Mesothelial cell of epicardium (in vitro differentiated cells): Measurements from ENCODE around the gene BARX2. TPM values are rescaled to one million over a fixed set of nuclear protein-coding genes. Genes with fewer than 3 reads are reported as not detected.

Source experiments
- DNase-seq, 2 experiments: peaks; one replicate each; pipeline ENCODE4 v3.0.0; 2021; ENCODE audit warnings: low spot score in 2 of 2; ENCODE audit not compliant: unreplicated experiment in 2 of 2
- H3K27ac Mint-ChIP-seq: 2 replicates; pipeline ENCODE4 v1.8.0; 2021; ENCODE audit warnings: mixed read lengths
- H3K27me3 Mint-ChIP-seq: 2 replicates; pipeline ENCODE4 v1.8.0; 2021; ENCODE audit warnings: low read depth, mixed read lengths
- H3K36me3 Mint-ChIP-seq: 2 replicates; pipeline ENCODE4 v1.8.0; 2021; ENCODE audit warnings: mixed read lengths
- H3K4me1 Mint-ChIP-seq: 2 replicates; pipeline ENCODE4 v1.8.0; 2021; ENCODE audit warnings: mixed read lengths
- H3K4me3 Mint-ChIP-seq: 2 replicates; pipeline ENCODE4 v1.8.0; 2021; ENCODE audit warnings: mild to moderate bottlenecking, moderate library complexity, mixed read lengths
- H3K9me3 Mint-ChIP-seq: 2 replicates; pipeline ENCODE4 v1.8.0; 2021; ENCODE audit warnings: mixed read lengths
- CTCF ChIP-seq: fragments of 200-600 bp; sonication (generic); IDR thresholded peaks from one replicate; pipeline ENCODE4 v1.5.0; 2021; ENCODE audit warnings: antibody characterized with exemption; ENCODE audit not compliant: unreplicated experiment
- total RNA-seq: library from RNA; stranded (reverse); gene quantifications from 3 replicates; pipeline ENCODE4 v1.2.1, GENCODE V29; 2021

Gene BARX2
- total RNA-seq, 1 donor from 2014 or later, result 69.9 TPM

DNA sequence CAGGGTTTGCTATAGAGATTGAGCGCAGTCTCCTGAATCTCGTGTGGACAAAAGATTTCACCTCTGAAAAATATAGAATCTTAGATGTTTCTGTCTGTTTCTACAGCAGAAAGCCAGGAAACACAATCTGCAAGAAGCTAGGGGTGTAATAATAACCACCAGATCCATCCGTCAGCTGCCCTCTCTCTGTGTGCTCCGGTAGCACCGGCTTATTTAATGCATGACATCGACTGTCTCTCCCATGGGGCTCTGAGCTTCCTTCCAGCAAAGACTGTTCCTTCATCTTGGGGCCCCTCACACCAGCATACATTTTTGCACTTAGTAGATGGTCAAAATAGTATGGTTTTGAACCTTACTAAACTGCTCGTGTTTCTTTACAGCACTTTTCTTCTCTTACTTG is 20.2 kb downstream of the BARX2 start:
- H3K27me3 Mint-ChIP-seq, result no peaks in the 10 kb centered on the region
- H3K27ac Mint-ChIP-seq, result peak overlapping the region; percentile 30
- no peak for DNase-seq
- peaks cover 3% of the 10 kb centered on the region for H3K36me3 Mint-ChIP-seq
- peaks cover 5% of the 10 kb centered on the region for H3K9me3 Mint-ChIP-seq
- H3K4me1 Mint-ChIP-seq, result peaks cover 35% of the 10 kb centered on the region
- H3K4me3 Mint-ChIP-seq, result no peak overlapping the region
- no peak for TF ChIP-seq CTCF

GRCh38 chr11:129396454-129396853 is 20.8 kb downstream of the BARX2 start:
- H3K27ac Mint-ChIP-seq, result no peak overlapping the region
- no peak for DNase-seq

DNA sequence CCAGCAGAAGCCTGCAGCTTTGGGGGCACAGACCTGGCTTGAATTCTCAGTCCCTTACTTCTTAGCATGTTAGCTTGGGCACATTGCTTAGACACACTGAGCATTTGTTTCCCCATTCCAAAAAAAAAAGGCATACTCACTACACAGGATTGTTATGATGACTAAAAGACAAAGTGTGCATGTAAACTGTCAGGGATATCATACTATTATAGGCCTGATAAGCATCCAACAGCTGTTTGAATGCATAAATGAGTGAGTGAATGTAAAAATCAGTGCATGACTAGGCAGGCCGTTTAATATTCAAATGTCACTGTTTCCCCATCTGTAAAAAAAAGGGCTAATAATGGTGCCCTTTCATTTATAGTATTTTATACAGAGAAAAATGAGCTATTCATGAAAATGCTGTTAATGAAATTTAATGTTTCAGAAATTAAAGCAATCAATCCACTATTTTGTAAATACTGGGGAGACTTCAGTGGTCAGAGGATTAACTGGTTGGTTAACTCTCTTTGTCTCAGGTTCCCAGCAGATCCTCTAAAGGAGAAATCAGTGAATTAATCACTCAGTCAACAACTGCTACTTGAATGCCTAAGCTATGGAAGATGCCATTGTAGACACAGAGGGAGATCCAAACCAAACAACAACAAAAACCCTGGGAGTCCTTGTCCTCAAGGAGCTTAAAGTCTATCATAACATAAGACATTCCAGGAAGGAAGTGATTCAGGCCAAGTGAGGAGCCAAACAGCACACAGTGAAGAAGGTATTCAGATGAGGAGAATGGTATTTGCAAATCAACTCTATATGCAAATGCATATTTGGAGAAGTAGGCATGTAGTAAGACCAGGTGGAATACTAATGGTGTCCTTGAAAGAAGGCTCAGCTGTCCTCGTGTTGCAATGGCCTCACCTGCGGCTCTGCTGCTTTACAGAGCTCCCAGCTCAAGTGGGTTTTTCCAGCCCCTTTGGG is 26.8 kb downstream of the BARX2 start:
- Mint-ChIP-seq H3K9me3 (peaks cover 5% of the 10 kb centered on the region), H3K27me3 (no peaks in the 10 kb centered on the region), H3K36me3 (peaks cover 4% of the 10 kb centered on the region), H3K4me1 (peaks cover 3% of the 10 kb centered on the region), H3K4me3 (no peak overlapping the region), H3K27ac (no peak overlapping the region)
- TF ChIP-seq CTCF, result no peak
- no peak for DNase-seq

More at GRCh38 chr11:129396454-129396853, 20.8 kb downstream of the BARX2 start:
- TF ChIP-seq CTCF, result no peak
- H3K9me3 Mint-ChIP-seq, result peaks cover 5% of the 10 kb centered on the region
- no peak overlapping the region for H3K4me3 Mint-ChIP-seq
- no peaks in the 10 kb centered on the region for H3K27me3 Mint-ChIP-seq
- H3K4me1 Mint-ChIP-seq, result peaks cover 29% of the 10 kb centered on the region
- H3K36me3 Mint-ChIP-seq, result peaks cover 3% of the 10 kb centered on the region

DNA sequence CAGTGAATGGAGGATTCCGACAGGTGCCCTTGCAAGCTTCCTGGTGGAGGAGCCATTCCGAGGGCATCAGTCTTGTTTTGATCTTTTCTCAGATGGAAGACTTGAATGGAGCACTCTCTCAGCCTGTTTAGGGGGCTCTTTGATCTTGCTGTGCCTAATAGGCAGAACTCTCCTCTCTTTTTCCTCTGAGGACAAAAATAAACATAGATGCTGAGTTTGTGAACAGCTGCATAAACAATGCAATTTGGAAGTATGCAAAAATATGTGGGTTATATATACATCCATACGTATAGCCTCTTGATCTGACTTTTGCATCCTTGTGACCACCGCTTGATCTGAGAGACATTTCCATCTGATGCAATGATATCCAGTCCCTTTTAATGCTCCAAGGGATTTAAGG is 29.1 kb downstream of the BARX2 start:
- H3K36me3 Mint-ChIP-seq, result peaks cover 4% of the 10 kb centered on the region
- no peaks in the 10 kb centered on the region for H3K27me3 Mint-ChIP-seq
- no peak for DNase-seq
- H3K27ac Mint-ChIP-seq, result no peak overlapping the region
- H3K4me3 Mint-ChIP-seq, result no peak overlapping the region
- no peak for TF ChIP-seq CTCF
- H3K9me3 Mint-ChIP-seq, result no peaks in the 10 kb centered on the region
- peaks cover 3% of the 10 kb centered on the region for H3K4me1 Mint-ChIP-seq

GRCh38 chr11:129408865-129409444 is 33.3 kb downstream of the BARX2 start:
- H3K4me3 Mint-ChIP-seq, result no peak overlapping the region
- H3K27ac Mint-ChIP-seq, result no peak overlapping the region
- DNase-seq, result no peak
- peaks cover 6% of the 10 kb centered on the region for H3K36me3 Mint-ChIP-seq
- H3K4me1 Mint-ChIP-seq, result peaks cover 10% of the 10 kb centered on the region
- no peak for TF ChIP-seq CTCF
- no peaks in the 10 kb centered on the region for H3K9me3 Mint-ChIP-seq
- no peaks in the 10 kb centered on the region for H3K27me3 Mint-ChIP-seq
